Activated CD8-positive, alpha-beta memory T cell treated with anti-CD3 and anti-CD28 coated beads for 36 hours (primary cell): ENCODE data around the gene NCOA5. TPM values are rescaled to one million over a fixed set of nuclear protein-coding genes. Genes with fewer than 3 reads are reported as not detected.

Source experiments
- CTCF ChIA-PET: fragments of 350-600 bp; sonication (Branson Sonifier 250); formaldehyde crosslinking; loops from one replicate; lab custom pipeline; 2021; ENCODE audit warnings: antibody characterized with exemption; lab: Charles Lee
- POLR2A ChIA-PET: fragments of 350-600 bp; sonication (Branson Sonifier 250); formaldehyde crosslinking; loops from one replicate; lab custom pipeline; 2021; ENCODE audit warnings: antibody characterized with exemption; lab: Charles Lee
- total RNA-seq, 2 experiments: library from RNA; stranded (reverse); gene quantifications; one replicate each; pipeline ENCODE4 v1.2.3, GENCODE V29; 2021

NCOA5 gene
- total RNA-seq, 2 experiments from 2014 or later, result 27.2 to 31.6 TPM

DNA sequence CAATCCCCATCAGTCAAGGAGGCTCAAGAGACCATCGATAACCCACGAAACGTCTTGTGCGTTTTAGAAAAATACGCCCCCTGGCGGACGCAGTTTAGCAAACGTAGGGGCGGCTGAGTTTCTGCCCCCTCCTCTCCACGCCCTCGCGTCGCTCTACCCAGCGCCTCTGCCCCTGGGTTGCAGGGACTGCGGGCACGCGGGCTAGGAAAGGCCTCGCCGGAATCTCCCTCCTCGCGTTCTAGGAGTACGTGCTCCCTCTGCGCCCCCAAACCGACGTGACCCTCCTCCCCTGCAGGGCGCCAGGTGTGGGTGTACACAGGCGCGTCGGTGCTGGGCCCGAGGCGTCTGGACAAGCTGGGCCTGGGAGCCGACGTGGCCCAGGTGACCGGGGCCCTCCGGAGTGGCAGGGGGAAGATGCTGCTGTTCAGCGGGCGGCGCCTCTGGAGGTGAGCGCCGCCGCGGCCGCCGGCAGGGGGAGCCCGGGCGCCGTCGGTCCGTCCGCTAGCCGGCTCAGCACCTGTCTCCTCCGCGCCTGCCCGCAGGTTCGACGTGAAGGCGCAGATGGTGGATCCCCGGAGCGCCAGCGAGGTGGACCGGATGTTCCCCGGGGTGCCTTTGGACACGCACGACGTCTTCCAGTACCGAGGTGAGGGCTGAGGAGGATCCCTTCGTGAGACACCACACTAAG, 75.8 kb downstream of the NCOA5 start:
- ChIA-PET POLR2A (interaction anchor here (0.7 kb wide), 1 partner anchor 44 kb away, joined by 3 read pairs; no protein-coding TSS in a partner anchor), CTCF (interaction anchor here (0.8 to 5.0 kb wide), 26 partner anchors 9 to 720 kb away, joined by 3 to 45 read pairs (median 5); partner anchors contain the start of gene SLC12A5)

DNA sequence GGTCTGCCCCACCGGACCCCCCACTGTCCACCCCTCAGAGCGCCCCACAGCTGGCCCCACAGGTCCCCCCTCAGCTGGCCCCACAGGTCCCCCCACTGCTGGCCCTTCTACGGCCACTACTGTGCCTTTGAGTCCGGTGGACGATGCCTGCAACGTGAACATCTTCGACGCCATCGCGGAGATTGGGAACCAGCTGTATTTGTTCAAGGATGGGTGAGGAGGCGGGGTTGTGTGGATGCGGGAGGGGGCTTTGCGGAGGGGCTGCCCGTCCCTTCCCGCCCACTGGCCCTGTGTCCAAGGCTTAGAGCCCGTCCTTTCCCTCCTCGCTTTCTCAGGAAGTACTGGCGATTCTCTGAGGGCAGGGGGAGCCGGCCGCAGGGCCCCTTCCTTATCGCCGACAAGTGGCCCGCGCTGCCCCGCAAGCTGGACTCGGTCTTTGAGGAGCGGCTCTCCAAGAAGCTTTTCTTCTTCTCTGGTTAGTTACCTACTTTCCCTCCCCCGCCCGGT, 76.4 kb downstream of the NCOA5 start:
- POLR2A ChIA-PET, result no interaction called here
- CTCF ChIA-PET, result interaction anchor here (0.8 to 5.0 kb wide), 19 partner anchors 9 to 186 kb away, joined by 3 to 45 read pairs (median 5); no protein-coding TSS in a partner anchor

DNA sequence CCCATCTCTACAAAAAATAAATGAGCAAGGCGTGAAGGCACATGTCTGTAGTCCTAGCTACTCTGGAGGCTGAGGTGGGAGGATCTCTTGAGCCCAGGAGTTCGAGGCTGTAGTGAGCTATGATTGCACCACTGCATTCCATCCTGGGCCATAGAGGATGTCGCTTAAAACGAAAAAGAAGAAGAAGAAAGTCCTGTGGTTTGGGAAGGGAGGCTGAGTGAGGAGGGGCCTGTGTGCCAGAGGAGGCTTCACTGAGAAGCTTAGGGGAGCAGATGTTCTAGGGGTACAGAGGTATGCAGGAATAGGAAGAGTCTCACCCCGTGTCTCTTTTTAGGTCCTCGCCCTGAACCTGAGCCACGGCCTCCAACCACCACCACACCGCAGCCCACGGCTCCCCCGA, 76.8 kb downstream of the NCOA5 start:
- ChIA-PET POLR2A (no interaction called here), CTCF (interaction anchor here (0.6 to 5.0 kb wide), 17 partner anchors 8 to 194 kb away, joined by 3 to 45 read pairs (median 5); no protein-coding TSS in a partner anchor)

DNA sequence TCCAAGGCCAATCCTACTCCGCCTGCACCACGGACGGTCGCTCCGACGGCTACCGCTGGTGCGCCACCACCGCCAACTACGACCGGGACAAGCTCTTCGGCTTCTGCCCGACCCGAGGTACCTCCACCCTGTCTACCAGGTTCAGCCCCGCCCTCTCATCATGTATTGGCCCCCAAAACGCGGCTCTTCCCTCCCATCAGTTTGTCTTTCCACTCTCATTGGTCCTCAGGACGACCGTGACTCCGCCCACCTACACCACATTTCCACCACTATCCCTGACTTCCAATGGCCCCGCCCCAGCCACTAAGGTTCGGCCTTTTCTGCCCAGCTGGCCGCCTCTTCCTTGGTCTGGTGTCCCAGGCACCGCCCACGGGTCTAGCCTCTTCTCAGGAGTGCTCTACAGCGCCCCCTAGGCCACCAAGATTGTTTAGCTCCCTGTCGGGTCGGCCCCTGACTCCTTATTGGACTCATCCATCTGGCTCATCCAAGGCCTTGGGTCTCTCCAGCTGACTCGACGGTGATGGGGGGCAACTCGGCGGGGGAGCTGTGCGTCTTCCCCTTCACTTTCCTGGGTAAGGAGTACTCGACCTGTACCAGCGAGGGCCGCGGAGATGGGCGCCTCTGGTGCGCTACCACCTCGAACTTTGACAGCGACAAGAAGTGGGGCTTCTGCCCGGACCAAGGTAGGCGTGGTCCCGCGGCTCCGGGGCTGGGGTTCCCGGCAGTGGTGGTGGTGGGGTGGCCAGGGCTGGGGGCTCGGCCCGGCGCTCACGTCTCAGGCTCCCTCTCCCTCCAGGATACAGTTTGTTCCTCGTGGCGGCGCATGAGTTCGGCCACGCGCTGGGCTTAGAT, 77.9 kb downstream of the NCOA5 start:
- CTCF ChIA-PET, result interaction anchor here (0.8 to 5.0 kb wide), 5 partner anchors 12 to 119 kb away, joined by 3 to 45 read pairs (median 4); no protein-coding TSS in a partner anchor
- POLR2A ChIA-PET, result no interaction called here

Other genes starting within 250 kb of the NCOA5 start
- 10 to 100 TPM; 24.0 TPM for gene ACOT8, start 232.6 kb downstream of the NCOA5 start, total RNA-seq
- 1 to 10 TPM; 4.5 to 5.2 TPM for gene ZSWIM3, start 232.3 kb downstream of the NCOA5 start, total RNA-seq
- 1 to 10 TPM; 9.3 to 9.7 TPM for gene ZSWIM1, start 208.7 kb downstream of the NCOA5 start, total RNA-seq
- gene SPATA25, start 202.3 kb downstream of the NCOA5 start, total RNA-seq, result 1 to 10 TPM; 1.7 to 2.1 TPM
- gene NEURL2, start 198.8 kb downstream of the NCOA5 start, total RNA-seq, result 1 to 10 TPM; 2.8 to 2.9 TPM
- gene CTSA, start 198.6 kb downstream of the NCOA5 start, total RNA-seq, result 10 to 100 TPM; 71.3 to 75.7 TPM
- 1 to 10 TPM; 5.1 to 5.3 TPM for gene PLTP, start 177.8 kb downstream of the NCOA5 start, total RNA-seq
- 10 to 100 TPM; 26.1 to 27.8 TPM for gene PCIF1, start 155.3 kb downstream of the NCOA5 start, total RNA-seq
- gene ZNF335, start 117.8 kb downstream of the NCOA5 start, total RNA-seq, result 10 to 100 TPM; 30.3 to 30.4 TPM
- not detected for gene MMP9, start 81.1 kb downstream of the NCOA5 start, total RNA-seq
- not detected for gene SLC12A5, start 60.7 kb downstream of the NCOA5 start, total RNA-seq
- gene CD40, start 28.4 kb upstream of the NCOA5 start, total RNA-seq, result 1 to 10 TPM; 3.0 to 3.3 TPM
- not detected for gene CDH22, start 218.5 kb upstream of the NCOA5 start, total RNA-seq